Activated B cell treated with CpG ODN at 0.5 μM for 24 hours (primary cell): Measurements from ENCODE around the gene C12orf60. TPM values are rescaled to one million over a fixed set of nuclear protein-coding genes. Genes with fewer than 3 reads are reported as not detected.

Experiments used
- ATAC-seq: fragments of 200-7000 bp; cut with Tn5 transposase; one replicate; pipeline ENCODE4 v1.10.0; 2021; ENCODE audit warnings: low read depth, mild to moderate bottlenecking, moderate library complexity
- CTCF ChIA-PET: fragments of 350-600 bp; sonication (Branson Sonifier 250); formaldehyde crosslinking; loops from one replicate; lab custom pipeline; 2021; ENCODE audit warnings: antibody characterized with exemption; lab: Charles Lee
- POLR2A ChIA-PET: fragments of 350-600 bp; sonication (Branson Sonifier 250); formaldehyde crosslinking; loops from one replicate; lab custom pipeline; 2021; ENCODE audit warnings: antibody characterized with exemption; lab: Charles Lee
- DNase-seq: peaks from one replicate; pipeline ENCODE4 v3.0.0; 2022
- H3K27ac Mint-ChIP-seq: one replicate; pipeline ENCODE4 v1.8.0; 2020; ENCODE audit warnings: mixed read lengths
- H3K27me3 Mint-ChIP-seq: one replicate; pipeline ENCODE4 v1.8.0; 2021; ENCODE audit warnings: mixed read lengths
- H3K36me3 Mint-ChIP-seq: one replicate; pipeline ENCODE4 v1.8.0; 2021; ENCODE audit warnings: low read depth, mixed read lengths
- H3K4me1 Mint-ChIP-seq: one replicate; pipeline ENCODE4 v1.8.0; 2021; ENCODE audit warnings: mixed read lengths
- H3K4me3 Mint-ChIP-seq: one replicate; pipeline ENCODE4 v1.8.0; 2020; ENCODE audit warnings: mild to moderate bottlenecking, mixed read lengths
- H3K9me3 Mint-ChIP-seq: one replicate; pipeline ENCODE4 v1.8.0; 2020; ENCODE audit warnings: mixed read lengths
- CTCF ChIP-seq: fragments of 200-600 bp; IDR thresholded peaks from one replicate; pipeline ENCODE4 v1.8.0; 2022; ENCODE audit warnings: antibody characterized with exemption, mild to moderate bottlenecking
- intact Hi-C: fragments of 100-400 bp; cut with micrococcal nuclease; formaldehyde crosslinking; loops from one replicate; pipeline ENCODE4 v1.15.1; 2024
- total RNA-seq: library from RNA; stranded (reverse); gene quantifications from 2 replicates; pipeline ENCODE4 v1.2.3, GENCODE V29; 2022

The C12orf60 gene
- total RNA-seq, 1 donor from 2014 or later: 0.64 TPM

- intact Hi-C loops: loop anchor here (2.0 to 10.0 kb wide), 4 partner anchors 43 to 770 kb away; no protein-coding TSS in a partner anchor
- ChIA-PET POLR2A (interaction anchor here (0.9 to 6.5 kb wide), 11 partner anchors 9 to 158 kb away, joined by 3 to 141 read pairs (median 4); a partner anchor contains a TSS), CTCF (interaction anchor here (0.6 to 1.7 kb wide), 3 partner anchors 29 to 193 kb away, joined by 4 read pairs; no protein-coding TSS in a partner anchor)
- Mint-ChIP-seq H3K27me3 (no peaks in the 10 kb centered on the region), H3K36me3 (peaks cover 36% of the 10 kb centered on the region), H3K9me3 (no peaks in the 10 kb centered on the region), H3K4me1 (peaks cover 17% of the 10 kb centered on the region), H3K4me3 (no peak overlapping the region), H3K27ac (no peak overlapping the region)
- DNase-seq (no peak), ATAC-seq (no peak)
- no peak for TF ChIP-seq CTCF
Observed at GRCh38 chr12:14802247-14802646, 1.2 kb upstream of the C12orf60 start.

- intact Hi-C loops: loop anchor here (1.0 to 10.0 kb wide), 9 partner anchors 28 to 1080 kb away; partner anchors contain the start of genes ARHGDIB and STRAP
- no peak for DNase-seq
- H3K27me3 Mint-ChIP-seq: no peaks in the 10 kb centered on the region
- peaks cover 32% of the 10 kb centered on the region for H3K36me3 Mint-ChIP-seq
- POLR2A ChIA-PET: interaction anchor here (0.9 to 6.5 kb wide), 12 partner anchors 9 to 157 kb away, joined by 3 to 141 read pairs (median 4); a partner anchor contains a TSS
- CTCF ChIA-PET: interaction anchor here (0.6 to 1.6 kb wide), 2 partner anchors 30 to 193 kb away, joined by 4 read pairs; no protein-coding TSS in a partner anchor
- peaks cover 17% of the 10 kb centered on the region for H3K4me1 Mint-ChIP-seq
- no peak overlapping the region for H3K27ac Mint-ChIP-seq
- no peak for ATAC-seq
- H3K4me3 Mint-ChIP-seq: no peak overlapping the region
- H3K9me3 Mint-ChIP-seq: no peaks in the 10 kb centered on the region
- no peak for TF ChIP-seq CTCF
Observed at GRCh38 chr12:14802721-14803010, 804 bp upstream of the C12orf60 start.

GRCh38 chr12:14803830-14804160, 325 bp downstream of the C12orf60 start:
- Mint-ChIP-seq H3K9me3 (no peaks in the 10 kb centered on the region), H3K27ac (no peak overlapping the region), H3K4me1 (peaks cover 17% of the 10 kb centered on the region), H3K4me3 (no peak overlapping the region), H3K27me3 (no peaks in the 10 kb centered on the region), H3K36me3 (peaks cover 21% of the 10 kb centered on the region)
- TF ChIP-seq CTCF: no peak
- DNase-seq (no peak), ATAC-seq (peak; percentile 4)
- ChIA-PET POLR2A (interaction anchor here (0.6 to 6.5 kb wide), 15 partner anchors 12 to 1326 kb away, joined by 3 to 141 read pairs (median 4); partner anchors contain the start of gene ATF7IP), CTCF (interaction anchor here (1.6 kb wide), 1 partner anchor 192 kb away, joined by 4 read pairs; no protein-coding TSS in a partner anchor)
- intact Hi-C loops: loop anchor here (1.0 to 10.0 kb wide), 9 partner anchors 29 to 1079 kb away; partner anchors contain the start of genes ARHGDIB and STRAP

- no peak for TF ChIP-seq CTCF
- Mint-ChIP-seq H3K36me3 (no peaks in the 10 kb centered on the region), H3K4me1 (peaks cover 20% of the 10 kb centered on the region), H3K27ac (peak overlapping the region; percentile 42), H3K27me3 (no peaks in the 10 kb centered on the region), H3K9me3 (no peaks in the 10 kb centered on the region), H3K4me3 (peak overlapping the region; percentile 13)
- intact Hi-C loops: no loop called here
- POLR2A ChIA-PET: interaction anchor here (0.6 to 1.6 kb wide), 3 partner anchors 36 to 39 kb away, joined by 3 to 6 read pairs (median 6); a partner anchor contains a TSS
- CTCF ChIA-PET: interaction anchor here (1.0 to 2.5 kb wide), 2 partner anchors 87 to 186 kb away, joined by 3 to 13 read pairs; no protein-coding TSS in a partner anchor
- no peak for DNase-seq
- no peak for ATAC-seq
Observed at GRCh38 chr12:14810167-14810952, 6.9 kb downstream of the C12orf60 start.

GRCh38 chr12:14810953-14811483, 7.5 kb downstream of the C12orf60 start:
- no peak for DNase-seq

More at GRCh38 chr12:14810953-14811483, 7.5 kb downstream of the C12orf60 start:
- Mint-ChIP-seq H3K27ac (peak overlapping the region; percentile 42), H3K36me3 (no peaks in the 10 kb centered on the region), H3K4me3 (peak overlapping the region; percentile 13), H3K9me3 (no peaks in the 10 kb centered on the region), H3K4me1 (peaks cover 17% of the 10 kb centered on the region), H3K27me3 (no peaks in the 10 kb centered on the region)
- TF ChIP-seq CTCF: no peak
- POLR2A ChIA-PET: interaction anchor here (1.0 to 1.6 kb wide), 3 partner anchors 8 to 40 kb away, joined by 4 to 6 read pairs (median 6); a partner anchor contains a TSS
- CTCF ChIA-PET: interaction anchor here (0.8 to 2.5 kb wide), 3 partner anchors 87 to 185 kb away, joined by 3 to 13 read pairs (median 3); no protein-coding TSS in a partner anchor
- intact Hi-C loops: no loop called here
- ATAC-seq: peak; percentile 37
